Dermis microvascular lymphatic vessel endothelial cell (primary cell): ENCODE results near the gene RAD51B. TPM values are rescaled to one million over a fixed set of nuclear protein-coding genes. Genes with fewer than 3 reads are reported as not detected.
"Not testable (repeated sequence)": the region's sequence is repeated elsewhere in the genome, so short reads cannot be mapped to it uniquely, and the experiment has no call there.

Experiments
- DNase-seq, 2 donors: peaks; one replicate each; pipeline versions ENCODE4 v3.0.0 to v3.0.0-alpha.2; 2010; ENCODE audit warnings: low read depth in 2 of 2
- total RNA-seq: library from RNA; depleted of rRNA; stranded (reverse); fragments of >200 nt; gene quantifications from 2 replicates; pipeline ENCODE4 v1.2.1, GENCODE V29; 2014

RAD51B gene
- total RNA-seq, 1 donor from 2014 or later = 9.2 TPM

- no peak for DNase-seq
These were observed 163.4 kb downstream of the RAD51B start for GRCh38 chr14:67982711-67983608.

GRCh38 chr14:67984274-67984673, 164.7 kb downstream of the RAD51B start:
- no peak for DNase-seq

- DNase-seq = no peak
These were observed 166.7 kb downstream of the RAD51B start for GRCh38 chr14:67986131-67986841.

GRCh38 chr14:67987606-67988005, 168.0 kb downstream of the RAD51B start:
- peak in 1 of 2 donors; percentile 12 for DNase-seq

GRCh38 chr14:67988210-67988609, 168.6 kb downstream of the RAD51B start:
- DNase-seq = not testable (repeated sequence)

GRCh38 chr14:67990576-67990975, 171.0 kb downstream of the RAD51B start:
- DNase-seq = no peak

- no peak for DNase-seq
These were observed 175.0 kb downstream of the RAD51B start for GRCh38 chr14:67994531-67994930.

- no peak for DNase-seq
These were observed 176.7 kb downstream of the RAD51B start for GRCh38 chr14:67996235-67996634.

- no peak for DNase-seq
These were observed 179.3 kb downstream of the RAD51B start for GRCh38 chr14:67998834-67999233.

GRCh38 chr14:67999290-67999689, 179.7 kb downstream of the RAD51B start:
- no peak for DNase-seq

- peak; percentile 10 to 25 for DNase-seq
These were observed 180.3 kb downstream of the RAD51B start for GRCh38 chr14:67999705-68000384.

GRCh38 chr14:68000511-68000910, 180.9 kb downstream of the RAD51B start:
- DNase-seq = peak; percentile 24 to 41

GRCh38 chr14:68008491-68008890, 188.9 kb downstream of the RAD51B start:
- no peak for DNase-seq

- peak; percentile 66 to 80 for DNase-seq
These were observed 191.9 kb downstream of the RAD51B start for GRCh38 chr14:68011406-68012028.

- DNase-seq = no peak
These were observed 193.3 kb downstream of the RAD51B start for GRCh38 chr14:68012871-68013270.

GRCh38 chr14:68013326-68013725, 193.7 kb downstream of the RAD51B start:
- DNase-seq = no peak

GRCh38 chr14:68014771-68015170, 195.2 kb downstream of the RAD51B start:
- no peak for DNase-seq

- DNase-seq = no peak
These were observed 196.0 kb downstream of the RAD51B start for GRCh38 chr14:68015356-68016254.

- no peak for DNase-seq
These were observed 196.8 kb downstream of the RAD51B start for GRCh38 chr14:68016255-68016914.

GRCh38 chr14:68018598-68018997, 199.0 kb downstream of the RAD51B start:
- DNase-seq = no peak
